ENCODE measurements around the gene CEP104.

GRCh38 chr1:3900969-3901529, 44.0 kb upstream of the CEP104 start:
- TF ChIP-seq CTCF (IDR thresholded peaks at IDR 0.05) (no peak), HDAC2 (IDR thresholded peaks at IDR 0.05) (no peak), MYC (IDR thresholded peaks at IDR 0.05; ENCODE audit: borderline replicate concordance, low read length) (no peak), RCOR1 (IDR thresholded peaks at IDR 0.05; ENCODE audit: low read depth, low read length) (no peak), PHF8 (IDR thresholded peaks at IDR 0.05; ENCODE audit: borderline replicate concordance, low read depth) (peak; percentile 63; the same call in 1 of the 2 replicates)
- TF ChIP-seq, protein P1, sequence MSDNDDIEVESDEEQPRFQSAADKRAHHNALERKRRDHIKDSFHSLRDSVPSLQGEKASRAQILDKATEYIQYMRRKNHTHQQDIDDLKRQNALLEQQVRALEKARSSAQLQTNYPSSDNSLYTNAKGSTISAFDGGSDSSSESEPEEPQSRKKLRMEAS (IDR thresholded peaks at IDR 0.05) = peak; percentile 53
